Ecto neural progenitor cell (in vitro differentiated cells): ENCODE data around the gene NOTO.
"Not testable (repeated sequence)": the region's sequence is repeated elsewhere in the genome, so short reads cannot be mapped to it uniquely, and the experiment has no call there.

Experiments used
- DNase-seq: peaks from one replicate; pipeline ENCODE4 v3.0.0-alpha.2; 2018; ENCODE audit warnings: low spot score

Gene NOTO

GRCh38 chr2:73202156-73203054 is at the start of gene NOTO:
TSS of gene NOTO (plus strand) at chr2:73202574. CDS start at chr2:73202667, 93 bp downstream.
- peak; percentile 61 for DNase-seq

DNA sequence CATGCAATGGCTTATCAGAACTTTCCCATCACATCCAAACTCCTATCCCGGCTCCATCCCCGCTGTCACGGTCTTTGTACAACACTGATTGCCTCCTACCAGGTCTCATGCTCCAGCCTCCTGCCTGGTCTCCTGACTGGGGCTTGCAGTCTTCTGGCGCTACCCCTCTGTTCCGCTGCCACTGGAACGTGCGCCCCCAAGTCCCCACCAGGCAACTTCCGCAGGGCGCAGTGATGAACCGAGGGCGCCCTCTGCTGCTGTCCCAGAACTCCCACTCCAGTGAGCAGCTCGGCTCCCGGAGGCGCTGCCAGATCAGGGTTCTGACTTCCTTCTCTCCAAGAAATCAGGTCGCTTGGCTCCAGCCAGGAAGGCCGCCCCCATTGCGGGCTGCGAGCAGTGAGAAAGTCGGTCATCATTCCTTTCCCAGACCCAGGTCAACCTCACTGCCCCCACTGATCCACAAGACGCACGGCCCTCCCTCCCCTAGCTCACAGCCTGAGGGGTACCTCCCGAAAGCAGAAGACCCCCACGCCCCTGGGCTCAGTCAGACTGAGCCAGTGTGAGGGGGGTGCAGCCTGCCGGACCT is 45.7 kb upstream of the NOTO start:
- DNase-seq, result peak; percentile 87

DNA sequence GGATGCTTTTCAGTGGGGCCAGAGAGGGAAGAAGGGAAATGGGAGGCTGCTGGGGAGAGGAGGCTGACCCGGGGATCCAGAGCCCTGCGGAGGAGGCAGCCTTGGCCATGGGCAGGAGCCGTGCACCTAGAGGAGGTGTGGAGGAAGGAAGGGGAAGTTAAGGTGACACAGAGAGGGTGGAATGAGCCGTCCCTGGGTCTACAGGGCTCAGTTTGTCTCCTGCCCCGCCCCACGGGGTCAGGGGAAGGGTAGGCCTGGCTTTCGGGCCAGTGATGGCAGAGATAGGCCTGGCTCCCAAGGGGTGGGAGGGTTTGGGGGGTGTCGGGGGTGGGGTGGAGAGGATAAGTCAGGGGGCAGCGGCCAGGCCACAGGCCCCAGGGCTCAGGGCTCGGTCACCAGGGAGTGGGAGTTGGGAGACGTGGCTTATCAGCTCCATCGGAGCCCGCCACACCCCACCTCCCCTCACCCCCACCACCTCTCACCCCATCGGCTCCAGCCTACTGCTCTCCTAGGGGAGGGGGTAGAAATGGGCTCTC is 39.5 kb upstream of the NOTO start:
- DNase-seq, result no peak

- peak; percentile 83 for DNase-seq
Observed at GRCh38 chr2:73163483-73164367, 38.6 kb upstream of the NOTO start.

- not testable (repeated sequence) for DNase-seq
Observed at GRCh38 chr2:73165978-73166377, 36.4 kb upstream of the NOTO start.

DNA sequence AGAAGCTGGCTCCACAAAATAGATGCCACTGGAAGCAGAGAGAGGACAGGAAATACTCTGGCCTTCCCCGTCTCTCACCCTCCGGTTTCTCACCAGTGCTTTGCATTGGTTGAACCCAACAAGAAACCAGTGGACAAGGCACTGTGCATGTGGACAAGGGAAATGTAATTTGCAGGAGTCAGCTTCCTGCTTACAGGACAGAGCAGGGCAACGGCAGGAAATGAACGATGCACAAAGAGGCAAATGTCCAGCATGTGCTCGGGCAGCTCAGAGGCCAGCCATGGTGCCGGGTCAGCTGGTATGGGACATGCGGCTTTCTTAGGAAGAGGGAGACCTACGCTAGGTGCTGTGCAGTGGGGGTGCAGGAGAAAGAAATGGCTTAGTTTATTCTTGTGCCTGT is 35.6 kb upstream of the NOTO start:
- DNase-seq, result not testable (repeated sequence)

DNA sequence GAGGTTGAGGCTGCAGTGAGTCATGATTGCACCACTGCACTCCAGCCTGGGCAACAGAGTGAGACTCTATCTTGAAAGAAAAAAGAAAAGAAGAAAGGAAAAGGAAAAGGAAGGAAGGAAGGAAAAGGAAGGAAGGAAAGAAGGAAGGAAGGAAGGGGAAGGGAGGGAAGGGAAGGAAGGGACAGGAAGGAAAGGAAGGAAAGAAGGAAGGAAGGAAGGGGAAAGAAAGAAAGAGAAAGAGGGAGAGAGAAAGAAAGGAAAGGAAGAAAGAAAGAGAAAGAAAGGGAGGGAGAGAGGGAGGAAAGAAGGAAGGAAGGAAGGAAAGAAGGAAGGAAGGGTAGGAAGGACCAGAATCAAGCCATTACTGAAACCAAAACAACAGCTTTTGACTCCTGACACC is 34.0 kb upstream of the NOTO start:
- not testable (repeated sequence) for DNase-seq

DNA sequence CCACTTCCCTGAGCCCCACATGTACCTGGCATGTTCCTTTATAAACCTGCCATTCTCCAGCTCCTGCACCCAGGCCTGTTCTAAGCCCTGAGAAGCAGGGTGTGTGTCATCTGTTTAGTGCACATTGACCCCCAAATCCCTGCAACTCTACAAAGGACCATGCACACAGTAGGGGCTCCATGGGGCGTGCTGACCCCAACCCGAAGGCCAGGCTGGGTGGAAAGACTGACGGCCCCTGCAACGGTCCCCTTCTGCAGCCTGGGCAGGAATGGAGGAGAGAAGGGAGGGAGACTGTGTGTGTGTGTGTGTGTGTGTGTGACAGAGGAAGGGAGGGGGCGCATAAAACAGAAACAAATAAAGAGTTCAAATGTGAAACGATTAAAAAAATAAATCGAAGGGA is 32.0 kb upstream of the NOTO start:
- DNase-seq, result not testable (repeated sequence)

GRCh38 chr2:73172963-73173362 is 29.4 kb upstream of the NOTO start:
- no peak for DNase-seq

- no peak for DNase-seq
Observed at GRCh38 chr2:73173781-73174180, 28.6 kb upstream of the NOTO start.

DNA sequence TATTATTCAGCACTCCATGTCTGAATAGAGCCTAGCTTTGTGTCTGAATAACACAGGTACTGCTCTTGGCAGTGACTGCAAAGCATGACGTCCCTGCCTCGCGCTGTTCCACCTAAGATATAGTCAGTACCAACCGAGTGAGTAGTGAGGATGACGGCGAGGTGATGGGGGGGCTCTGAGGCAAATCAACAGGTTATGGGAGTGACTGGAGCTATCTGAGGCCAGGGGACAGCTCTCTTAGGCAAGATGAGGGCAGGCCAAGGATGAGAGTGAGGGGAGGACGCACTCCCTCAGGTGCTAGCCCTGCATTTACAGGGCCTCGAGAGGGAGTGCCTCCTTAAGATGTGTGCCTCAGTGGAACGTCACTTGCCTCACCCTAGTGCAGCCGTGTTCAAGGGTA is 28.1 kb upstream of the NOTO start:
- no peak for DNase-seq

DNA sequence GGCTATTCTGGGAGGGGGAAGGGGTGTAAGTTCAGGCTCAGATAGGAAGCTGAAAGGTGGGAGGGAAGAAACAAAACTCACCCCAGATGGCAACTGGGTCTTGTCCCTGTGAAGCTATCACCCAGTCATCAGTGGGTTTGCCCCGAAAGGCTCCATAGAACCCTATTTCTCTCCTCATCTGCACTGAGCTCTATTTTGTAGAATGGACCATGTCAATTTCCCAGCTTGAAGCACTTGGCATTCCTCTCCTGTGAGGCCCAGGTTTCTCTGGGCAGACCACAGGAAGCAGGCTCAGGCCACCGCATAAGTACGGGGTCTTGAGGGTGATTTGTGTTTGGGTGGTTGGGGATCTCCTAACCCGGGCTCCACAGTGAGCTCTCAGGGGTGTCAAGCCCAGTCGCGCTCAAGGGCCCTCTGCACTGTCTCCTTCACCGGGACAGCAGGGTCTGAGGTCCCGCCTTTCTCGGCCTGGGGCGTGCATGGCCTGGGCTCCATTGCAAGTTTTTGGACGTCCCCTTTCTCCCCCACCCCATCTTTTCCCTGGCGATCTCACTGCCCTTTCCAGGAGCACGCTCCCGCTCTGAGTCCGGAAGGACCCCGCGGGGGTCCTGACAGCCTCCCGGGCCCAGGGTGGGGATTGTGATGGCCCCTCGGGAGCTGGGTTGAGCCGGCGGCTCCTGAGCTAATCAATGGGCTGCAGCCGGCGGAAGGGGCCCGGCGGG is 27.3 kb upstream of the NOTO start:
- DNase-seq, result no peak

- DNase-seq, result peak; percentile 86
Observed at GRCh38 chr2:73175663-73176204, 26.6 kb upstream of the NOTO start.

GRCh38 chr2:73176205-73176880 is 26.0 kb upstream of the NOTO start:
- peak; percentile 63 for DNase-seq

DNA sequence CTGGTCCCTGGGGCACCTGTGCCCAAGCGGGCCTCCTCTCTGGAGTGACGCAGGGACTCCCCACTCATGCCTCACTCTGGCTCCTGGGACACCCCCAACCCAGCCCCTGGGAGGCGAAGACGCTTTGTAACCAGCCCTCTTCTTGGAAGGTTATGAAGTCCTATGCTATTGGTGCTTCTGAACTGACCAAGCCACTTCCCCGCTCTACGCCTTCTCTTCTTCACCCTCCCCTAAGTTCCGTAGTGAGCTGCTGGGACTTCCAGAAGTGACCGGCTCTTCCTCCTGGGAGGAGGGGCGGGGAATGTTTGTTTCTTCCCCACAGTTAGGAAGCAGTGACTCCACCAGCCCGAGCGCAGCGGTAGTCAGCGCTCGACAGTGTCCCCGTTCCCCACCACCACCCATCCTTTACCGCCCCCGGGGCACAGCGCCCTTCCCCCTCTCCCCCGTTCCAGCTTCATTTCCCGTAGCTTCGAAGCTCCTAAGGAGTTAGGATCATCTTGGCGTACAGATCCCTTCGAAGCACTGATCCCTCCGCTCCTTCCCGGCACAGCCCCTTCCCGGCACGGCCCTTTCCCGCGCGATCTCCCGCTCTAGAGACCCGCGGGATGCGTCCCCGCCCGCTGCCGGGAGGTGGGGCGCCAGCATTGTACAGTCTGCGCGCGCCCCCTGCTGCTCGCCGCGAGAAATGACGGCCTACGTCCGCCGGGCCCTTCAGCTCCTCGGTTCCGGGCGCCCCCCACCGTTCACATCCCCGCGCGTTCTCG is 25.3 kb upstream of the NOTO start:
- peak; percentile 94 for DNase-seq

GRCh38 chr2:73177645-73178255 is 24.6 kb upstream of the NOTO start:
- no peak for DNase-seq

DNA sequence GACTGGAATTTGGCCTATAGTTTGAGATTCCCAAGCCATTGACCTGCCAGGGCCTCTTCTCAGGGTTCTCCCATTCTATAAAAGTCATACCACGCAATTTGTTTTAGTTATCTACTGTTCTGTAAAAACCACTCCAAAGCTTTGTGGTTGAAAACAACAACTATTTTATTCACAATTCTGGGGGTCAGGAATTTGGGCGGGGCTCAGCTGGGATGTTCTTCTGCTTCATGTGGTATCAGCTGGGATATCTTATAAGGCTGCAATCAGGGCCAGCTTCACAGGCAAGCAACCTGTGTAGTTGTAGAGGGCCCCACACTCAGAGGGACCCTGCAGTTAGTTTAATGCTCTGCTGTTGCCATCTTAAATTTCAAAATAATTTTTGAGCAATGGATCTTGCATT is 16.4 kb upstream of the NOTO start:
- no peak for DNase-seq

GRCh38 chr2:73187549-73187948 is 14.8 kb upstream of the NOTO start:
- DNase-seq, result no peak

DNA sequence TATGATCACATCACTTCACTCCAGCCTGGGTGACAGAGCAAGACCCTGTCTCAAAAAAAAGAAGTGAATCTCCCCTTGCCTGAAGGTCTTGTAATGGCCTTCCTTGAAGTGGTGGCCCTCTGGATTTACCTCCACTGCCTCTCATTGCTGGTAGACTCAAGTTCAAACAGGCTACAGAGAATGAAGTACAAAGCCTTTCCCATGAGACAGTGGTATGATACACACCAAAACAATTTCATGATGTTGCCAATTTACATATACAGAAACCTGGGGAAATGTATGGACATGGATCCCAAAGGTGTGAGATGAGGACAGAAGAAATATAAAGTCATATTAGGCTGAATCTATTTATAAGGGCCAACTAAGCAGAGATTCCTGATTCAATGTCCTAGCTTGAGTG is 4.8 kb upstream of the NOTO start:
- no peak for DNase-seq
